H9 (cell line): ENCODE results near the gene ABCA6. TPM values are rescaled to one million over a fixed set of nuclear protein-coding genes. Genes with fewer than 3 reads are reported as not detected.

Source experiments
- DNase-seq: peaks from one replicate; pipeline ENCODE4 v3.0.0-alpha.2; 2017
- H2AFZ ChIP-seq: one replicate; pipeline ENCODE4 v1.6.1; 2013; ENCODE audit warnings: mild to moderate bottlenecking, low read length, control low read depth, moderate library complexity
- H2AK5ac ChIP-seq: 2 replicates; pipeline ENCODE4 v1.6.1; 2013; ENCODE audit warnings: low read length, control low read depth, mixed read lengths; ENCODE audit not compliant: insufficient read length
- H2BK120ac ChIP-seq: one replicate; pipeline ENCODE4 v1.6.1; 2013; ENCODE audit warnings: low read depth, mild to moderate bottlenecking, low read length, control low read depth, inconsistent platforms; ENCODE audit not compliant: poor library complexity, severe bottlenecking
- H2BK12ac ChIP-seq: 2 replicates; pipeline ENCODE4 v1.6.1; 2013; ENCODE audit warnings: low read length, control low read depth, mixed read lengths, low read depth; ENCODE audit not compliant: insufficient read length
- H2BK15ac ChIP-seq: 2 replicates; pipeline ENCODE4 v1.6.1; 2013; ENCODE audit warnings: low read depth, low read length, control low read depth
- H2BK20ac ChIP-seq: one replicate; pipeline ENCODE4 v1.6.1; 2013; ENCODE audit warnings: low read depth, mild to moderate bottlenecking, low read length, control low read depth, inconsistent platforms; ENCODE audit not compliant: poor library complexity, severe bottlenecking
- H2BK5ac ChIP-seq: 2 replicates; pipeline ENCODE4 v1.6.1; 2013; ENCODE audit warnings: low read length, control low read depth, mixed read lengths; ENCODE audit not compliant: insufficient read length
- H3K14ac ChIP-seq: 2 replicates; pipeline ENCODE4 v1.6.1; 2013; ENCODE audit warnings: low read length, control low read depth; ENCODE audit not compliant: insufficient read depth
- H3K18ac ChIP-seq: 2 replicates; pipeline ENCODE4 v1.6.1; 2013; ENCODE audit warnings: low read depth, mild to moderate bottlenecking, mixed read lengths, low read length, control low read depth; ENCODE audit not compliant: insufficient read length
- H3K23ac ChIP-seq: 2 replicates; pipeline ENCODE4 v1.6.1; 2013; ENCODE audit warnings: low read length, control low read depth, mixed read lengths, low read depth; ENCODE audit not compliant: insufficient read length
- H3K23me2 ChIP-seq: 2 replicates; pipeline ENCODE4 v1.6.1; 2013; ENCODE audit warnings: low read depth, mild to moderate bottlenecking, mixed read lengths, low read length, control low read depth; ENCODE audit not compliant: insufficient read length, poor library complexity, severe bottlenecking
- H3K27ac ChIP-seq: 2 replicates; pipeline ENCODE4 v1.5.1; 2013; ENCODE audit warnings: low read length, control low read depth, mixed read lengths, low read depth; ENCODE audit not compliant: insufficient read length
- H3K27me3 ChIP-seq: 2 replicates; pipeline ENCODE4 v1.6.1; 2013; ENCODE audit warnings: low read length, control low read depth, inconsistent platforms; ENCODE audit not compliant: insufficient read depth
- H3K4ac ChIP-seq: 2 replicates; pipeline ENCODE4 v1.6.1; 2013; ENCODE audit warnings: low read depth, mild to moderate bottlenecking, control low read depth, inconsistent platforms, low read length, moderate library complexity
- H3K4me1 ChIP-seq: 2 replicates; pipeline ENCODE4 v1.6.1; 2013; ENCODE audit warnings: low read length, control low read depth, inconsistent platforms; ENCODE audit not compliant: insufficient read depth
- H3K4me2 ChIP-seq: 2 replicates; pipeline ENCODE4 v1.6.1; 2013; ENCODE audit warnings: low read length, control low read depth, mixed read lengths; ENCODE audit not compliant: insufficient read length, insufficient read depth
- H3K56ac ChIP-seq: 2 replicates; pipeline ENCODE4 v1.6.1; 2013; ENCODE audit warnings: low read depth, mild to moderate bottlenecking, mixed read lengths, low read length, control low read depth; ENCODE audit not compliant: insufficient read length
- H3K79me1 ChIP-seq: 2 replicates; pipeline ENCODE4 v1.6.1; 2013; ENCODE audit warnings: low read depth, mild to moderate bottlenecking, moderate library complexity, low read length, control low read depth, inconsistent platforms; ENCODE audit not compliant: insufficient read depth, poor library complexity, severe bottlenecking
- H3K79me2 ChIP-seq: 2 replicates; pipeline ENCODE4 v1.6.1; 2013; ENCODE audit warnings: low read length, control low read depth, inconsistent platforms; ENCODE audit not compliant: insufficient read depth
- H3K9ac ChIP-seq: 2 replicates; pipeline ENCODE4 v1.6.1; 2013; ENCODE audit warnings: low read length, control low read depth, mixed read lengths; ENCODE audit not compliant: insufficient read length; ENCODE audit errors: extremely low read depth
- H3K9me3 ChIP-seq: one replicate; pipeline ENCODE4 v1.6.1; 2013; ENCODE audit warnings: low read depth, low read length, inconsistent platforms; ENCODE audit not compliant: control insufficient read depth
- H3T11ph ChIP-seq: one replicate; pipeline ENCODE4 v1.6.1; 2013; ENCODE audit warnings: mild to moderate bottlenecking, low read length, control low read depth, inconsistent platforms
- H4K20me1 ChIP-seq: one replicate; pipeline ENCODE4 v1.6.1; 2013; ENCODE audit not compliant: control insufficient read depth, insufficient read length, insufficient read depth
- H4K5ac ChIP-seq: 2 replicates; pipeline ENCODE4 v1.6.1; 2013; ENCODE audit warnings: low read depth, mild to moderate bottlenecking, mixed read lengths, low read length, control low read depth; ENCODE audit not compliant: insufficient read length
- H4K8ac ChIP-seq: replicated peaks from 2 replicates; pipeline ENCODE4 v1.6.1; 2013; ENCODE audit warnings: low read length, control low read depth, mixed read lengths, low read depth; ENCODE audit not compliant: insufficient read length
- H4K91ac ChIP-seq: 2 replicates; pipeline ENCODE4 v1.6.1; 2013; ENCODE audit warnings: low read depth, mild to moderate bottlenecking, moderate library complexity, mixed read lengths, low read length, control low read depth; ENCODE audit not compliant: insufficient read length
- H3K27ac Mint-ChIP-seq, 3 experiments: 2 replicates in 2 of 3; 3 replicates in 1 of 3; pipeline ENCODE4 v1.8.0; 2020 to 2021; ENCODE audit warnings: mixed read lengths in 3 of 3, mild to moderate bottlenecking in 1 of 3, moderate library complexity in 1 of 3
- H3K27me3 Mint-ChIP-seq: 2 replicates; pipeline ENCODE4 v1.8.0; 2021; ENCODE audit warnings: low read depth, mild to moderate bottlenecking, moderate library complexity, mixed read lengths
- H3K36me3 Mint-ChIP-seq, 3 experiments: 2 replicates in 2 of 3; 3 replicates in 1 of 3; pipeline ENCODE4 v1.8.0; 2020 to 2021; ENCODE audit warnings: low read depth in 3 of 3, mixed read lengths in 3 of 3; ENCODE audit not compliant: insufficient read depth in 1 of 3
- H3K4me1 Mint-ChIP-seq, 2 experiments: 2 replicates each; pipeline ENCODE4 v1.8.0; 2020; ENCODE audit warnings: mixed read lengths in 2 of 2
- H3K4me3 Mint-ChIP-seq, 2 experiments: 2 replicates in 1 of 2; 3 replicates in 1 of 2; pipeline ENCODE4 v1.8.0; 2020 to 2021; ENCODE audit warnings: mild to moderate bottlenecking in 2 of 2, mixed read lengths in 2 of 2, moderate library complexity in 1 of 2
- H3K9me3 Mint-ChIP-seq, 2 experiments: 2 replicates in 1 of 2; 3 replicates in 1 of 2; pipeline ENCODE4 v1.8.0; 2020; ENCODE audit warnings: mild to moderate bottlenecking in 2 of 2, mixed read lengths in 2 of 2, moderate library complexity in 1 of 2
- CTCF ChIP-seq: fragments of 200-600 bp; sonication (generic); conservative IDR thresholded peaks from 3 replicates; pipeline ENCODE4 v1.8.0; 2021; ENCODE audit warnings: antibody characterized with exemption, mild to moderate bottlenecking
- WGBS: extraction: QIAGEN DNeasy Blood & Tissue Kit; methylation state at CpG from one replicate; pipeline ENCODE4 v1.1.7; 2013; ENCODE audit warnings: missing lambda C conversion rate, low lambda C conversion rate, mixed read lengths; ENCODE audit not compliant: insufficient read length; ENCODE audit errors: extremely low coverage; 5-methylcytosine and 5-hydroxymethylcytosine counted together
- total RNA-seq: library from RNA; stranded (reverse); gene quantifications from 2 replicates; pipeline ENCODE4 v1.2.1, GENCODE V29; 2021

Gene ABCA6
- total RNA-seq, 1 experiment from 2014 or later, result not detected

GRCh38 chr17:69176457-69176795, 34.7 kb upstream of the ABCA6 start:
- Mint-ChIP-seq H3K36me3 (no peaks in the 10 kb centered on the region), H3K4me3 (no peak overlapping the region), H3K27ac (no peak overlapping the region), H3K27me3 (no peaks in the 10 kb centered on the region), H3K9me3 (no peaks in the 10 kb centered on the region), H3K4me1 (no peaks in the 10 kb centered on the region)
- Histone ChIP-seq H3T11ph (no peak overlapping the region), H4K8ac (no peak overlapping the region), H3K9me3 (no peaks in the 10 kb centered on the region), H3K4ac (no peak overlapping the region), H3K27ac (no peak overlapping the region), H2BK15ac (no peak overlapping the region), H3K79me2 (no peaks in the 10 kb centered on the region), H3K79me1 (no peaks in the 10 kb centered on the region), H3K4me2 (no peak overlapping the region), H3K27me3 (no peaks in the 10 kb centered on the region), H4K20me1 (no peaks in the 10 kb centered on the region), H4K5ac (no peak overlapping the region), H2AK5ac (no peak overlapping the region), H3K23me2 (no peaks in the 10 kb centered on the region), H2BK120ac (no peak overlapping the region), H3K56ac (no peak overlapping the region), H4K91ac (no peak overlapping the region), H2BK12ac (no peak overlapping the region), H3K23ac (no peak overlapping the region), H2AFZ (no peak overlapping the region), H2BK5ac (no peak overlapping the region), H3K9ac (no peak overlapping the region), H3K18ac (no peak overlapping the region), H2BK20ac (no peak overlapping the region), H3K4me1 (no peaks in the 10 kb centered on the region), H3K14ac (no peak overlapping the region)
- TF ChIP-seq CTCF, result no peak
- no CpG with 5 or more reads among the region's 1 CpG for WGBS
- DNase-seq, result no peak
